Measurements from ENCODE around the gene RMDN2. TPM values are rescaled to one million over a fixed set of nuclear protein-coding genes. Genes with fewer than 3 reads are reported as not detected.

Gene RMDN2
- polyA plus RNA-seq, 3 donors, result 7.0 to 14.3 (median 10.7) TPM

- H3K27ac Mint-ChIP-seq, result no peak overlapping the region
- Histone ChIP-seq H3K4me2 (replicated peaks; ENCODE audit: extremely low read depth, low read length, poor library complexity, severe bottlenecking) (no peak overlapping the region), H3K9ac (ENCODE audit: insufficient read depth, low read length, poor library complexity, severe bottlenecking) (no peak overlapping the region), H3K27me3 (ENCODE audit: control insufficient read depth in 2 of 2, insufficient read depth in 2 of 2, low read length in 2 of 2) (no peaks in the 10 kb centered on the region), H3K4me1 (ENCODE audit: control insufficient read depth in 1 of 2, insufficient read depth in 2 of 2, low read length in 2 of 2) (no peaks in the 10 kb centered on the region), H3K27ac (ENCODE audit: low read depth in 1 of 2, low read length in 2 of 2) (no peak overlapping the region), H3K4me3 (replicated peaks in 1 of 3; ENCODE audit: low read depth in 2 of 3, low read length in 3 of 3) (no peak overlapping the region), H3K9me3 (replicated peaks in 1 of 2; ENCODE audit: control insufficient read depth in 1 of 2, insufficient read depth in 1 of 2, low read length in 2 of 2) (no peaks in the 10 kb centered on the region), H4K20me1 (ENCODE audit: insufficient read depth, low read length) (no peaks in the 10 kb centered on the region), H3K36me3 (replicated peaks in 1 of 2; ENCODE audit: control insufficient read depth in 1 of 2, insufficient read depth in 2 of 2, low read length in 2 of 2) (no peaks in the 10 kb centered on the region), H2AFZ (ENCODE audit: insufficient read depth, low read depth, low read length, poor library complexity, severe bottlenecking) (no peak overlapping the region), H3K79me2 (ENCODE audit: insufficient read depth, low read length) (no peaks in the 10 kb centered on the region)
- H3K27me3 Mint-ChIP-seq (ENCODE audit: low read depth in 3 of 3), result peaks cover 0 to 6% (median 0%) of the 10 kb centered on the region in 3 donors
- H3K4me3 Mint-ChIP-seq, result no peak overlapping the region
- no peak for DNase-seq
- WGBS (ENCODE audit: insufficient coverage), result no CpG with 5 or more reads among the region's 1 CpG
- H3K36me3 Mint-ChIP-seq, result peaks cover 16 to 19% of the 10 kb centered on the region in 2 donors
- H3K4me1 Mint-ChIP-seq, result no peaks in the 10 kb centered on the region
- intact Hi-C loops (cut with micrococcal nuclease), result no loop called here
- TF ChIP-seq, protein P1, sequence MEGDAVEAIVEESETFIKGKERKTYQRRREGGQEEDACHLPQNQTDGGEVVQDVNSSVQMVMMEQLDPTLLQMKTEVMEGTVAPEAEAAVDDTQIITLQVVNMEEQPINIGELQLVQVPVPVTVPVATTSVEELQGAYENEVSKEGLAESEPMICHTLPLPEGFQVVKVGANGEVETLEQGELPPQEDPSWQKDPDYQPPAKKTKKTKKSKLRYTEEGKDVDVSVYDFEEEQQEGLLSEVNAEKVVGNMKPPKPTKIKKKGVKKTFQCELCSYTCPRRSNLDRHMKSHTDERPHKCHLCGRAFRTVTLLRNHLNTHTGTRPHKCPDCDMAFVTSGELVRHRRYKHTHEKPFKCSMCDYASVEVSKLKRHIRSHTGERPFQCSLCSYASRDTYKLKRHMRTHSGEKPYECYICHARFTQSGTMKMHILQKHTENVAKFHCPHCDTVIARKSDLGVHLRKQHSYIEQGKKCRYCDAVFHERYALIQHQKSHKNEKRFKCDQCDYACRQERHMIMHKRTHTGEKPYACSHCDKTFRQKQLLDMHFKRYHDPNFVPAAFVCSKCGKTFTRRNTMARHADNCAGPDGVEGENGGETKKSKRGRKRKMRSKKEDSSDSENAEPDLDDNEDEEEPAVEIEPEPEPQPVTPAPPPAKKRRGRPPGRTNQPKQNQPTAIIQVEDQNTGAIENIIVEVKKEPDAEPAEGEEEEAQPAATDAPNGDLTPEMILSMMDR (IDR thresholded peaks at IDR 0.05), result no peak
- H3K9me3 Mint-ChIP-seq, result peaks cover 5 to 9% (median 6%) of the 10 kb centered on the region in 7 donors
Observed at GRCh38 chr2:37976411-37976810, 51.3 kb downstream of the RMDN2 start.

DNA sequence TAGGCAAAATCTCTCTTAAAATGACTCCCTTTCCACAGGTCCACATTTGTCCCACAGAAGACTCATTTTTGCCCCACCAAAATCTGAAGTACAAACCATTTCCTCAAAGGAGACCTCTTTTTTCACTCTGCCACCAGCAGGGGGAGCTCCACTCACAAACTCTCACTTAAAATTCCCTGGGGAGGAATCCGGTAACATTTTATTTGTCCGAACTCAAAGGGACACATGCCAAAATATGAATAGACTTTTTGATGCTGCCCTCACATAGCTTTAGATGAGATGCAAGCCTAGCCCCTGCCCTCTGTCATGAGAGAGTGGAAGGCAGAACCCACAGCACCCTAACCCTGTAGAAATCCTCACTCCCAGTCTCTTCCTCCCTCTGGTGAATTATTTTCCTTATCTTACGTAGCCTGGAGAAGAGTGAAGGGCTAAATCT lies 57.1 kb downstream of the RMDN2 start:
- peaks cover 0 to 3% (median 2%) of the 10 kb centered on the region in 3 donors for H3K27me3 Mint-ChIP-seq (ENCODE audit: low read depth in 3 of 3)
- DNase-seq, result peak; percentile 36 to 65 (median 46)
- peaks cover 6% of the 10 kb centered on the region in 2 donors for H3K36me3 Mint-ChIP-seq
- H3K4me2 ChIP-seq (replicated peaks; ENCODE audit: extremely low read depth, low read length, poor library complexity, severe bottlenecking), result peak overlapping the region; percentile 47
- intact Hi-C loops (cut with micrococcal nuclease), result loop anchor here in 1 of 2 donors (5.0 kb wide), 1 partner anchor 95 kb away; the partner anchor contains the start of gene CYP1B1
- H3K4me1 Mint-ChIP-seq, result peaks cover 20% of the 10 kb centered on the region
- H3K9me3 Mint-ChIP-seq, result peaks cover 4 to 13% (median 6%) of the 10 kb centered on the region in 7 donors
- peak overlapping the region; percentile 48 for H2AFZ ChIP-seq (ENCODE audit: insufficient read depth, low read depth, low read length, poor library complexity, severe bottlenecking)
- peaks cover 10 to 24% of the 10 kb centered on the region in 2 donors for H3K4me1 ChIP-seq (ENCODE audit: control insufficient read depth in 1 of 2, insufficient read depth in 2 of 2, low read length in 2 of 2)
- peak overlapping the region in 1 of 2 donors; percentile 66 for H3K4me3 Mint-ChIP-seq
- no peaks in the 10 kb centered on the region for H3K79me2 ChIP-seq (ENCODE audit: insufficient read depth, low read length)
- no peaks in the 10 kb centered on the region for H4K20me1 ChIP-seq (ENCODE audit: insufficient read depth, low read length)
- no peaks in the 10 kb centered on the region for H3K36me3 ChIP-seq (replicated peaks in 1 of 2; ENCODE audit: control insufficient read depth in 1 of 2, insufficient read depth in 2 of 2, low read length in 2 of 2)
- H3K27ac ChIP-seq (ENCODE audit: low read depth in 1 of 2, low read length in 2 of 2), result no peak overlapping the region
- peak overlapping the region in 1 of 7 donors; percentile 72 for H3K27ac Mint-ChIP-seq
- TF ChIP-seq, protein P1 (IDR thresholded peaks at IDR 0.05), result peak; percentile 95
- no peaks in the 10 kb centered on the region for H3K9me3 ChIP-seq (replicated peaks in 1 of 2; ENCODE audit: control insufficient read depth in 1 of 2, insufficient read depth in 1 of 2, low read length in 2 of 2)
- H3K27me3 ChIP-seq (ENCODE audit: control insufficient read depth in 2 of 2, insufficient read depth in 2 of 2, low read length in 2 of 2), result no peaks in the 10 kb centered on the region
- no CpG with 5 or more reads among the region's 3 CpGs for WGBS (ENCODE audit: insufficient coverage)
- H3K9ac ChIP-seq (ENCODE audit: insufficient read depth, low read length, poor library complexity, severe bottlenecking), result no peak overlapping the region
- H3K4me3 ChIP-seq (replicated peaks in 1 of 3; ENCODE audit: low read depth in 2 of 3, low read length in 3 of 3), result peak overlapping the region in 1 of 3 experiments; percentile 19

Data from CD14-positive monocyte (primary cell).